HG03095 (cell line): ENCODE results near the gene TTLL9.

ENCODE experiments used
- ATAC-seq: cut with Tn5 transposase; IDR thresholded peaks from one replicate; pipeline ENCODE4 v1.9.1; 2021; ENCODE audit warnings: moderate library complexity; ENCODE audit not compliant: unreplicated experiment

Gene TTLL9

GRCh38 chr20:31836853-31837608 lies 33.4 kb upstream of the TTLL9 start:
- ATAC-seq: no peak

GRCh38 chr20:31837896-31838397 lies 32.5 kb upstream of the TTLL9 start:
- ATAC-seq: no peak

- no peak for ATAC-seq
These were observed 31.7 kb upstream of the TTLL9 start for GRCh38 chr20:31838646-31839292.

GRCh38 chr20:31839782-31840487 lies 30.5 kb upstream of the TTLL9 start:
- no peak for ATAC-seq

- no peak for ATAC-seq
These were observed 29.3 kb upstream of the TTLL9 start for GRCh38 chr20:31840906-31841816.

- no peak for ATAC-seq
These were observed 28.5 kb upstream of the TTLL9 start for GRCh38 chr20:31841928-31842327.

- no peak for ATAC-seq
These were observed 27.8 kb upstream of the TTLL9 start for GRCh38 chr20:31842471-31843157.

- no peak for ATAC-seq
These were observed 27.1 kb upstream of the TTLL9 start for GRCh38 chr20:31843288-31843687.

- ATAC-seq: no peak
These were observed 26.6 kb upstream of the TTLL9 start for GRCh38 chr20:31843881-31844280.

- no peak for ATAC-seq
These were observed 25.6 kb upstream of the TTLL9 start for GRCh38 chr20:31844737-31845299.

GRCh38 chr20:31845300-31845863 lies 25.1 kb upstream of the TTLL9 start, which contains the start of gene FOXS1:
Gene FOXS1, minus strand, starts transcription at chr20:31845604. Its CDS starts 62 bp downstream, at chr20:31845542.
- ATAC-seq: no peak

GRCh38 chr20:31846793-31847138 lies 23.7 kb upstream of the TTLL9 start:
- ATAC-seq: no peak

- no peak for ATAC-seq
These were observed 22.1 kb upstream of the TTLL9 start for GRCh38 chr20:31848088-31848999.

GRCh38 chr20:31849306-31849930 lies 21.0 kb upstream of the TTLL9 start:
- ATAC-seq: no peak

GRCh38 chr20:31851240-31851955 lies 19.0 kb upstream of the TTLL9 start:
- ATAC-seq: no peak

- ATAC-seq: no peak
These were observed 17.0 kb upstream of the TTLL9 start for GRCh38 chr20:31853481-31853880.

GRCh38 chr20:31856516-31856915 lies 13.9 kb upstream of the TTLL9 start:
- no peak for ATAC-seq
